HG03064 (cell line): ENCODE data around the gene FAM162A.
"Not testable (repeated sequence)": the region's sequence is repeated elsewhere in the genome, so short reads cannot be mapped to it uniquely, and the experiment has no call there.

Experiments used
- ATAC-seq: cut with Tn5 transposase; IDR thresholded peaks from one replicate; pipeline ENCODE4 v1.9.1; 2021; ENCODE audit warnings: low read depth; ENCODE audit not compliant: unreplicated experiment

Gene FAM162A

GRCh38 chr3:122383771-122384697 lies at the start of gene FAM162A:
Gene FAM162A, plus strand, starts transcription at chr3:122384182. Its CDS starts 84 bp downstream, at chr3:122384266.
- peak; percentile 91 for ATAC-seq

- no peak for ATAC-seq
These were observed 41.2 kb upstream of the FAM162A start for GRCh38 chr3:122342803-122343202.

GRCh38 chr3:122343654-122344053 lies 40.3 kb upstream of the FAM162A start:
- no peak for ATAC-seq

GRCh38 chr3:122349171-122349570 lies 34.8 kb upstream of the FAM162A start:
- no peak for ATAC-seq

GRCh38 chr3:122350814-122351418 lies 33.1 kb upstream of the FAM162A start:
- no peak for ATAC-seq

GRCh38 chr3:122351612-122352011 lies 32.4 kb upstream of the FAM162A start:
- ATAC-seq = no peak

- no peak for ATAC-seq
These were observed 30.8 kb upstream of the FAM162A start for GRCh38 chr3:122353215-122353614.

GRCh38 chr3:122353893-122354401 lies 30.0 kb upstream of the FAM162A start:
- no peak for ATAC-seq

- no peak for ATAC-seq
These were observed 28.4 kb upstream of the FAM162A start for GRCh38 chr3:122355612-122356011.

GRCh38 chr3:122356402-122356801 lies 27.6 kb upstream of the FAM162A start:
- no peak for ATAC-seq

GRCh38 chr3:122357828-122358702 lies 25.9 kb upstream of the FAM162A start:
- ATAC-seq = no peak

- ATAC-seq = no peak
These were observed 25.3 kb upstream of the FAM162A start for GRCh38 chr3:122358703-122359032.

GRCh38 chr3:122362026-122362425 lies 22.0 kb upstream of the FAM162A start:
- no peak for ATAC-seq

GRCh38 chr3:122364490-122364889 lies 19.5 kb upstream of the FAM162A start:
- no peak for ATAC-seq

- ATAC-seq = no peak
These were observed 18.9 kb upstream of the FAM162A start for GRCh38 chr3:122365073-122365472.

- ATAC-seq = not testable (repeated sequence)
These were observed 18.2 kb upstream of the FAM162A start for GRCh38 chr3:122365582-122366378.

GRCh38 chr3:122366379-122366749 lies 17.6 kb upstream of the FAM162A start:
- no peak for ATAC-seq

- no peak for ATAC-seq
These were observed 9.9 kb upstream of the FAM162A start for GRCh38 chr3:122374034-122374433.

- no peak for ATAC-seq
These were observed 6.0 kb upstream of the FAM162A start for GRCh38 chr3:122377975-122378374.
